SK-N-SH treated with all-trans-retinoic acid at 6 μM for 48 hours (cell line): ENCODE measurements around the gene C1orf52.
A peak's percentile ranks its signal among the peaks of the same experiment; 100 is the strongest.

ENCODE experiments used
- ATAC-seq: fragments of 200-7000 bp; cut with Tn5 transposase; 3 replicates; pipeline ENCODE4 v1.9.1; 2020; ENCODE audit warnings: mild to moderate bottlenecking, moderate library complexity
- ARNTL ChIP-seq: fragments of 450-650 bp; formaldehyde crosslinking; IDR thresholded peaks from 2 replicates; pipeline ENCODE4 v1.5.0; 2020; ENCODE audit warnings: low read depth, mild to moderate bottlenecking, moderate library complexity, borderline replicate concordance
- BACH2 ChIP-seq: fragments of 250-450 bp; sonication (Bioruptor Pico); IDR thresholded peaks from 2 replicates; pipeline ENCODE4 v1.9.0; 2021; ENCODE audit warnings: mild to moderate bottlenecking, borderline replicate concordance
- CSDC2 ChIP-seq: fragments of 250-450 bp; sonication (Bioruptor Pico); IDR thresholded peaks from 2 replicates; pipeline ENCODE4 v1.5.0; 2020; ENCODE audit warnings: mild to moderate bottlenecking, moderate library complexity
- OSR1 ChIP-seq: fragments of 250-450 bp; sonication (Bioruptor Pico); IDR thresholded peaks from 2 replicates; pipeline ENCODE4 v1.8.0; 2022; ENCODE audit warnings: moderate library complexity, mild to moderate bottlenecking, inconsistent platforms
- PATZ1 ChIP-seq: fragments of 250-450 bp; sonication (Bioruptor Pico); IDR thresholded peaks from 2 replicates; pipeline ENCODE4 v1.8.0; 2020; ENCODE audit warnings: mild to moderate bottlenecking, moderate library complexity, borderline replicate concordance
- PPARA ChIP-seq: fragments of 250-450 bp; sonication (Bioruptor Pico); IDR thresholded peaks from 2 replicates; pipeline ENCODE4 v1.5.0; 2020; ENCODE audit warnings: mild to moderate bottlenecking, borderline replicate concordance
- RARB ChIP-seq: fragments of 250-450 bp; sonication (Bioruptor Pico); IDR thresholded peaks from 2 replicates; pipeline ENCODE4 v1.8.0; 2021; ENCODE audit warnings: mild to moderate bottlenecking, moderate library complexity
- TCF4 ChIP-seq: fragments of 250-450 bp; sonication (Bioruptor Pico); IDR thresholded peaks from 2 replicates; pipeline ENCODE4 v1.8.0; 2021; ENCODE audit warnings: mild to moderate bottlenecking, moderate library complexity, borderline replicate concordance
- TOX ChIP-seq: fragments of 250-450 bp; sonication (Bioruptor Pico); IDR thresholded peaks from 2 replicates; pipeline ENCODE4 v1.8.0; 2021; ENCODE audit warnings: mild to moderate bottlenecking, moderate library complexity, borderline replicate concordance
- ZC3H10 ChIP-seq: fragments of 250-450 bp; sonication (Bioruptor Pico); IDR thresholded peaks from 2 replicates; pipeline ENCODE4 v1.5.1; 2021; ENCODE audit warnings: mild to moderate bottlenecking, moderate library complexity
- ZFP3 ChIP-seq: fragments of 250-450 bp; sonication (Bioruptor Pico); IDR thresholded peaks from 2 replicates; pipeline ENCODE4 v1.5.0; 2020; ENCODE audit warnings: mild to moderate bottlenecking, moderate library complexity
- ZFP30 ChIP-seq: fragments of 450-650 bp; formaldehyde crosslinking; IDR thresholded peaks from 2 replicates; pipeline ENCODE4 v1.5.0; 2022; ENCODE audit warnings: mild to moderate bottlenecking, moderate library complexity
- ZNF565 ChIP-seq: fragments of 450-650 bp; formaldehyde crosslinking; conservative IDR thresholded peaks from 2 replicates; pipeline ENCODE4 v1.5.0; 2020; ENCODE audit warnings: low read depth, mild to moderate bottlenecking, moderate library complexity
- ZNF70 ChIP-seq: fragments of 450-650 bp; formaldehyde crosslinking; IDR thresholded peaks from 2 replicates; pipeline ENCODE4 v1.5.0; 2020; ENCODE audit warnings: mild to moderate bottlenecking, moderate library complexity
- ZNF8 ChIP-seq: fragments of 450-650 bp; formaldehyde crosslinking; IDR thresholded peaks from 2 replicates; pipeline ENCODE4 v1.5.0; 2020; ENCODE audit warnings: mild to moderate bottlenecking, moderate library complexity
- TF ChIP-seq, protein P1 (sequence below): fragments of 250-450 bp; sonication (Bioruptor Pico); IDR thresholded peaks from 2 replicates; pipeline ENCODE4 v1.5.1; 2020; ENCODE audit warnings: low read depth, mild to moderate bottlenecking, moderate library complexity
- TF ChIP-seq, protein P2 (sequence below): fragments of 250-450 bp; sonication (Bioruptor Pico); IDR thresholded peaks from 2 replicates; pipeline ENCODE4 v1.5.1; 2021; ENCODE audit warnings: mild to moderate bottlenecking, moderate library complexity

The C1orf52 gene

DNA sequence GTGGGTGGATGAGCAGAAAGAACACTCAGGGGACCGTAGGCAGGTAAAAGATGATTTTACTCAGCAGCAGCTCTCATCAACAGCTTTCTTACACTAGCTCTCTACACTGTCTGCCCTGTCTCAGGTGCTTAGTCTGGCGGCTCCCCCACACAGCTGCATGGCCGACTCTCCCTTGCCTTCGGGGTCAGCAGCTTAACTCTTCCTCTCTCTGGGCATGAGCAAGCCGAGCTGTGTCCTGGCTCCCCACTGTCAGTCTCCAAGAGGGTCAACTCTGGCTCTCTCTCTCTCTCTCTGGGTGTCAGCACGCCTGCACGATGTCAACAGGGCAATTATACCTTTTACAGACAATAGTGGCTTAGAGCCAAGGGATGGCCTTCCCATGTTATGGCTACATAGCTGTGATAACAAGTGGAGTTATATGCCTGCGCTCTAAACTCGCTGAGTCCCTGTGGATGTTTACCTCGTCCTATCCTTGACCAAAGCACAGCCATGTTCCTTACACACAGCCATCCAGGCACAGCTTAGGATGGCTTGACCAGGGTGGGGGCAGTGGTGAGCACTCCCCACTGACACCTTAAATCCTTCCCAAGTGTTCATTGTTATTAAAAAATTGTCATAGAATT is 20.1 kb upstream of the C1orf52 start:
- TF ChIP-seq PPARA (CRISPR knock-in tag) (no peak), ZFP3 (CRISPR knock-in tag) (0 out of 2 replicates have a peak, but pooled peaks have one; percentile 15), PATZ1 (0 out of 2 replicates have a peak, but pooled peaks have one; percentile 26)
- TF ChIP-seq, all 23 proteins: peak for 2
- no peak for ATAC-seq

GRCh38 chr1:85278853-85279314 is 19.4 kb upstream of the C1orf52 start:
- ATAC-seq, result peak; percentile 44
- TF ChIP-seq ZNF70 (CRISPR knock-in tag) (no peak), TOX (no peak), PATZ1 (no peak), ZC3H10 (CRISPR knock-in tag) (no peak), PPARA (CRISPR knock-in tag) (no peak), ARNTL (CRISPR knock-in tag) (no peak)
- TF ChIP-seq, protein P1, sequence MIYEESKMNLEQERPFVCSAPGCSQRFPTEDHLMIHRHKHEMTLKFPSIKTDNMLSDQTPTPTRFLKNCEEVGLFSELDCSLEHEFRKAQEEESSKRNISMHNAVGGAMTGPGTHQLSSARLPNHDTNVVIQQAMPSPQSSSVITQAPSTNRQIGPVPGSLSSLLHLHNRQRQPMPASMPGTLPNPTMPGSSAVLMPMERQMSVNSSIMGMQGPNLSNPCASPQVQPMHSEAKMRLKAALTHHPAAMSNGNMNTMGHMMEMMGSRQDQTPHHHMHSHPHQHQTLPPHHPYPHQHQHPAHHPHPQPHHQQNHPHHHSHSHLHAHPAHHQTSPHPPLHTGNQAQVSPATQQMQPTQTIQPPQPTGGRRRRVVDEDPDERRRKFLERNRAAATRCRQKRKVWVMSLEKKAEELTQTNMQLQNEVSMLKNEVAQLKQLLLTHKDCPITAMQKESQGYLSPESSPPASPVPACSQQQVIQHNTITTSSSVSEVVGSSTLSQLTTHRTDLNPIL (CRISPR knock-in tag), result no peak

DNA sequence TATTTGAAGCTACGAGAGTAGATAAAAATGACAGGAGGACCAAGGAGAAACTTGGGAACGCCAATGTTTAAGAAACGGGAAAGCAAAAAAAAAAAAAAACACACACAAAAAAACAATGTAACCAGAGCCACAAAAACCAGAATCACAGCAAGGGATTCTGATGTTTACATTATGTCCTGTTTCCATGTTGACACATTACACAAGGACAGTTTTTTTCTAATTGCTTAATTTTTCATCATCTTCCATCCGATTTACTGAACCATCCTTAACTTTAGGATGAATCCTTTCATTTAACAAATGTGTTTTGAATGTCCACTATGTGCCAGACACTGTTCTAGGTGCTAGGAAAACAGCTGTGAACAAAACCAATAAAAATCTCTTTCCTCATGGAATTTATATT is 18.3 kb upstream of the C1orf52 start:
- ATAC-seq, result no peak
- TF ChIP-seq ARNTL (CRISPR knock-in tag), result no peak
- TF ChIP-seq ZNF70 (CRISPR knock-in tag), result no peak
- no peak for TF ChIP-seq RARB (CRISPR knock-in tag)
- TF ChIP-seq CSDC2 (CRISPR knock-in tag), result no peak
- no peak for TF ChIP-seq ZC3H10 (CRISPR knock-in tag)
- TF ChIP-seq ZFP30 (CRISPR knock-in tag), result no peak
- no peak for TF ChIP-seq OSR1 (CRISPR knock-in tag)
- no peak for TF ChIP-seq ZNF8 (CRISPR knock-in tag)
- TF ChIP-seq ZFP3 (CRISPR knock-in tag), result no peak
- TF ChIP-seq, protein P2, sequence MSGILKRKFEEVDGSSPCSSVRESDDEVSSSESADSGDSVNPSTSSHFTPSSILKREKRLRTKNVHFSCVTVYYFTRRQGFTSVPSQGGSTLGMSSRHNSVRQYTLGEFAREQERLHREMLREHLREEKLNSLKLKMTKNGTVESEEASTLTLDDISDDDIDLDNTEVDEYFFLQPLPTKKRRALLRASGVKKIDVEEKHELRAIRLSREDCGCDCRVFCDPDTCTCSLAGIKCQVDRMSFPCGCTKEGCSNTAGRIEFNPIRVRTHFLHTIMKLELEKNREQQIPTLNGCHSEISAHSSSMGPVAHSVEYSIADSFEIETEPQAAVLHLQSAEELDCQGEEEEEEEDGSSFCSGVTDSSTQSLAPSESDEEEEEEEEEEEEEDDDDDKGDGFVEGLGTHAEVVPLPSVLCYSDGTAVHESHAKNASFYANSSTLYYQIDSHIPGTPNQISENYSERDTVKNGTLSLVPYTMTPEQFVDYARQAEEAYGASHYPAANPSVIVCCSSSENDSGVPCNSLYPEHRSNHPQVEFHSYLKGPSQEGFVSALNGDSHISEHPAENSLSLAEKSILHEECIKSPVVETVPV, result no peak
- no peak for TF ChIP-seq BACH2 (CRISPR knock-in tag)
- TF ChIP-seq, protein P1 (CRISPR knock-in tag), result no peak
- TF ChIP-seq TCF4 (CRISPR knock-in tag), result no peak
- TF ChIP-seq PATZ1, result no peak
- no peak for TF ChIP-seq ZNF565 (CRISPR knock-in tag)
- TF ChIP-seq TOX, result no peak
